Keratinocyte (primary cell): Measurements from ENCODE around the gene FAM221A. TPM values are rescaled to one million over a fixed set of nuclear protein-coding genes. Genes with fewer than 3 reads are reported as not detected.

ENCODE experiments used
- DNase-seq: peaks from one replicate; pipeline ENCODE4 v3.0.0-alpha.2; 2011; ENCODE audit warnings: low read depth, missing footprints, low spot score
- FAIRE-seq: peaks from 2 replicates; lab custom pipeline; 2011; peaks lifted over from hg19 to GRCh38; lab: Jason Lieb, UNC
- H2AFZ ChIP-seq: 2 replicates; pipeline ENCODE4 v1.6.0; 2012; ENCODE audit warnings: low read length, control low read depth, inconsistent platforms; ENCODE audit not compliant: control insufficient read depth
- H3K27ac ChIP-seq: 2 replicates; pipeline ENCODE4 v1.5.1; 2011; ENCODE audit warnings: low read length; ENCODE audit not compliant: control insufficient read depth, insufficient read depth
- H3K27me3 ChIP-seq: 3 replicates; pipeline ENCODE4 v1.6.0; 2011; ENCODE audit warnings: low read length; ENCODE audit not compliant: control insufficient read depth, insufficient read depth; ENCODE audit errors: extremely low read depth
- H3K36me3 ChIP-seq, 2 experiments: 2 replicates in 1 of 2; 3 replicates in 1 of 2; pipeline ENCODE4 v1.5.1; 2011; ENCODE audit warnings: low read length in 2 of 2, mild to moderate bottlenecking in 1 of 2; ENCODE audit not compliant: control insufficient read depth in 2 of 2, insufficient read depth in 2 of 2; ENCODE audit errors: extremely low read depth in 1 of 2
- H3K4me1 ChIP-seq: 3 replicates; pipeline ENCODE4 v1.5.1; 2011; ENCODE audit warnings: low read length; ENCODE audit not compliant: control insufficient read depth, insufficient read depth; ENCODE audit errors: extremely low read depth
- H3K4me2 ChIP-seq: 3 replicates; pipeline ENCODE4 v1.6.0; 2011; ENCODE audit warnings: low read depth, low read length; ENCODE audit not compliant: control insufficient read depth, insufficient read depth; ENCODE audit errors: extremely low read depth
- H3K4me3 ChIP-seq, 3 experiments: fragments of 200-600 bp in 1 of 3; sonication (generic) in 1 of 3; 2 replicates in 2 of 3; 3 replicates in 1 of 3; pipeline ENCODE4 v1.5.1; 2011 to 2016; ENCODE audit warnings: low read length in 3 of 3, mild to moderate bottlenecking in 3 of 3, control low read depth in 2 of 3, inconsistent platforms in 1 of 3, low read depth in 1 of 3, mixed read lengths in 1 of 3, mixed run types in 1 of 3, moderate library complexity in 1 of 3; ENCODE audit not compliant: control insufficient read depth in 2 of 3, insufficient read depth in 2 of 3; ENCODE audit errors: extremely low read depth in 1 of 3
- H3K79me2 ChIP-seq: 2 replicates; pipeline ENCODE4 v1.6.0; 2012; ENCODE audit warnings: low read length; ENCODE audit not compliant: control insufficient read depth, insufficient read depth
- H3K9ac ChIP-seq: 3 replicates; pipeline ENCODE4 v1.6.0; 2011; ENCODE audit warnings: low read length; ENCODE audit not compliant: control insufficient read depth, insufficient read depth; ENCODE audit errors: extremely low read depth
- H3K9me1 ChIP-seq: 3 replicates; pipeline ENCODE4 v1.6.0; 2011; ENCODE audit warnings: low read length; ENCODE audit not compliant: control insufficient read depth, insufficient read depth; ENCODE audit errors: extremely low read depth
- H3K9me3 ChIP-seq: 2 replicates; pipeline ENCODE4 v1.5.1; 2012; ENCODE audit warnings: low read depth, low read length; ENCODE audit not compliant: control insufficient read depth
- H4K20me1 ChIP-seq: 3 replicates; pipeline ENCODE4 v1.6.0; 2011; ENCODE audit warnings: low read length; ENCODE audit not compliant: control insufficient read depth, insufficient read depth; ENCODE audit errors: extremely low read depth
- EZH2 ChIP-seq: IDR thresholded peaks from one replicate; pipeline ENCODE4 v1.6.1; 2012; ENCODE audit warnings: inconsistent platforms, mild to moderate bottlenecking, low read length, moderate library complexity
- dilution Hi-C: fragments of 300-500 bp; cut with MboI; formaldehyde crosslinking; loops from one replicate; pipeline ENCODE4 v1.7.0; 2020; ENCODE audit warnings: low sequenced_read_pairs; ENCODE audit not compliant: extremely low pct_ligation_motif_present
- polyA plus RNA-seq, 5 experiments: library from polyadenylated mRNA; depleted of rRNA in 3 of 5; stranded (reverse) in 3 of 5; stranded (forward) in 1 of 5; unstranded in 1 of 5; fragments of >200 nt; gene quantifications; 1 replicate in 1 of 5; 2 replicates in 3 of 5; 3 replicates in 1 of 5; pipeline versions ENCODE4 v1.2.1 to v1.2.3, GENCODE V29; 2011 to 2012; ENCODE audit warnings: missing spikeins in 2 of 5, low read depth in 1 of 5, low replicate concordance in 1 of 5
- TF ChIP-seq, protein P1 (sequence below), 3 experiments: IDR thresholded peaks in 1 of 3; conservative IDR thresholded peaks in 1 of 3; optimal IDR thresholded peaks in 1 of 3; 2 replicates in 2 of 3; 3 replicates in 1 of 3; pipeline versions ENCODE3 to v1.5.1; 2011; ENCODE audit warnings: low read length in 3 of 3, mild to moderate bottlenecking in 3 of 3, moderate library complexity in 2 of 3, control low read depth in 1 of 3, inconsistent platforms in 1 of 3; ENCODE audit not compliant: insufficient read depth in 2 of 3; ENCODE audit errors: extremely low read depth in 1 of 3

The FAM221A gene
- polyA plus RNA-seq, 1 donor (not counting 4 experiments of a cell fraction or from before 2014, with no cell fraction given), result 0.93 TPM

DNA sequence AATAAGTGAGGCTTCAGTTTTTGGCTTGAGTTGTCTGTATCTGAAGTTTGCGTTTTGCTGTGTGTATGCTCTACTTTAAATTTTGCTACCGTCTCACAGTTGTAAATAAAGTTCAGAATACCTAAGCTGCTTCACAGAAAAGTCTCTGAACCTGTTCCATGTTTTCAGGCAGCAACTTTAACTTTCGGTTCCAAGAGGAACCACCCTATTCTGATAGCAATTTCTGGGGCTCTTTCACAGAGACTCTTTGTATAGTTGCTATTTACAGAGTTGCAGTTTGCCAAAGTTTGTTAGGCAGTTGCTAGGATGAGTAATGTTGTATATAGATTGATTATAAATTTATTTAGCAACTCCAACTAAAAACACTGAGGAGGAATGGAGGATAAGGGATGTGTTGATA, 5.7 kb downstream of the FAM221A start:
- no peak overlapping the region for H3K27ac ChIP-seq
- no peak overlapping the region for H3K4me3 ChIP-seq
- no peaks in the 10 kb centered on the region for H3K27me3 ChIP-seq
- no peaks in the 10 kb centered on the region for H3K79me2 ChIP-seq
- DNase-seq, result no peak
- H3K9ac ChIP-seq, result no peak overlapping the region
- dilution Hi-C loops, result no loop called here
- no peaks in the 10 kb centered on the region for H3K36me3 ChIP-seq
- no peaks in the 10 kb centered on the region for H3K4me1 ChIP-seq
- H4K20me1 ChIP-seq, result no peaks in the 10 kb centered on the region
- no peaks in the 10 kb centered on the region for H3K9me1 ChIP-seq
- no peak overlapping the region for H3K4me2 ChIP-seq
- no peaks in the 10 kb centered on the region for H3K9me3 ChIP-seq
- H2AFZ ChIP-seq, result no peak overlapping the region
- no peak for FAIRE-seq
- TF ChIP-seq, protein P1, sequence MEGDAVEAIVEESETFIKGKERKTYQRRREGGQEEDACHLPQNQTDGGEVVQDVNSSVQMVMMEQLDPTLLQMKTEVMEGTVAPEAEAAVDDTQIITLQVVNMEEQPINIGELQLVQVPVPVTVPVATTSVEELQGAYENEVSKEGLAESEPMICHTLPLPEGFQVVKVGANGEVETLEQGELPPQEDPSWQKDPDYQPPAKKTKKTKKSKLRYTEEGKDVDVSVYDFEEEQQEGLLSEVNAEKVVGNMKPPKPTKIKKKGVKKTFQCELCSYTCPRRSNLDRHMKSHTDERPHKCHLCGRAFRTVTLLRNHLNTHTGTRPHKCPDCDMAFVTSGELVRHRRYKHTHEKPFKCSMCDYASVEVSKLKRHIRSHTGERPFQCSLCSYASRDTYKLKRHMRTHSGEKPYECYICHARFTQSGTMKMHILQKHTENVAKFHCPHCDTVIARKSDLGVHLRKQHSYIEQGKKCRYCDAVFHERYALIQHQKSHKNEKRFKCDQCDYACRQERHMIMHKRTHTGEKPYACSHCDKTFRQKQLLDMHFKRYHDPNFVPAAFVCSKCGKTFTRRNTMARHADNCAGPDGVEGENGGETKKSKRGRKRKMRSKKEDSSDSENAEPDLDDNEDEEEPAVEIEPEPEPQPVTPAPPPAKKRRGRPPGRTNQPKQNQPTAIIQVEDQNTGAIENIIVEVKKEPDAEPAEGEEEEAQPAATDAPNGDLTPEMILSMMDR (optimal IDR thresholded peaks at IDR 0.05 in 1 of 3, IDR thresholded peaks at IDR 0.05 in 1 of 3, conservative IDR thresholded peaks at IDR 0.05 in 1 of 3; ENCODE audit: extremely low read depth in 1 of 3, insufficient read depth in 2 of 3, low read length in 3 of 3), result no peak
- TF ChIP-seq EZH2, result no peak

DNA sequence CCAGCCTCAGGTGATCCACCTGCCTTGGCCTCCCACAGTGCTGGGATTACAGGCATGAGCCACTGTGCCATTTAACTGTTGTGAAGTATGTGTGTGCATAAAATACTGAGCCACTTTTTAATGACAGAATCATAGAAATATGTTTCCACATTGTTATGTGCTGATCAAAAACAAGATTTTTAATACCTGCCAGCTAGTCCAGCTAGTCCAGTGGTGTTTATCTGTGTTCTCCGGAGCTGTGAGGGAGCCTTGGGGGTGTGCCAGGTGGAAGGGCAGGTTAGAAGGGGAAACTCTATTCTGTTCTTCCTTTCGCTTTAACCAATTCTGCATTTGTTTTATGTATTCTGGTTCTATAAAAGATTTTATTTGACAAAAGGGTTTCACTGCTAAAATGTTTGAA, 7.0 kb downstream of the FAM221A start:
- H3K4me3 ChIP-seq, result no peak overlapping the region
- H3K9me1 ChIP-seq, result no peaks in the 10 kb centered on the region
- no peaks in the 10 kb centered on the region for H3K4me1 ChIP-seq
- DNase-seq (no peak), FAIRE-seq (no peak)
- TF ChIP-seq, protein P1 (optimal IDR thresholded peaks at IDR 0.05 in 1 of 3, IDR thresholded peaks at IDR 0.05 in 1 of 3, conservative IDR thresholded peaks at IDR 0.05 in 1 of 3; ENCODE audit: extremely low read depth in 1 of 3, insufficient read depth in 2 of 3, low read length in 3 of 3), result no peak
- TF ChIP-seq EZH2, result no peak
- H3K9me3 ChIP-seq, result no peaks in the 10 kb centered on the region
- no peaks in the 10 kb centered on the region for H3K36me3 ChIP-seq
- no peak overlapping the region for H3K4me2 ChIP-seq
- dilution Hi-C loops, result no loop called here
- H4K20me1 ChIP-seq, result no peaks in the 10 kb centered on the region
- H3K9ac ChIP-seq, result no peak overlapping the region
- H3K27me3 ChIP-seq, result no peaks in the 10 kb centered on the region
- no peak overlapping the region for H2AFZ ChIP-seq
- no peaks in the 10 kb centered on the region for H3K79me2 ChIP-seq
- no peak overlapping the region for H3K27ac ChIP-seq
